Natural killer cell (primary cell): ENCODE results near the gene DCUN1D3. TPM values are rescaled to one million over a fixed set of nuclear protein-coding genes. Genes with fewer than 3 reads are reported as not detected.

Experiments used
- ATAC-seq, 3 donors: fragments of 150-1000 bp in 2 of 3; fragments of 200-7000 bp in 1 of 3; cut with Tn5 transposase; 1 replicate in 1 of 3; 2 replicates in 2 of 3; pipeline ENCODE4 v1.10.0; 2021; ENCODE audit warnings: mild to moderate bottlenecking in 2 of 3, moderate library complexity in 2 of 3
- DNase-seq, 2 donors: peaks; one replicate each; pipeline versions ENCODE4 v3.0.0 to v3.0.0-alpha.2; 2013 to 2021; ENCODE audit warnings: mixed read lengths in 1 of 2
- H3K27ac ChIP-seq: one replicate; pipeline ENCODE4 v1.5.1; 2013; ENCODE audit warnings: mild to moderate bottlenecking, low read length
- H3K27me3 ChIP-seq: one replicate; pipeline ENCODE4 v1.6.1; 2013; ENCODE audit warnings: low read length; ENCODE audit not compliant: control insufficient read depth, insufficient read depth
- H3K36me3 ChIP-seq: one replicate; pipeline ENCODE4 v1.6.1; 2013; ENCODE audit warnings: low read length; ENCODE audit not compliant: control insufficient read depth, insufficient read depth
- H3K4me1 ChIP-seq: one replicate; pipeline ENCODE4 v1.6.1; 2013; ENCODE audit warnings: low read length; ENCODE audit not compliant: control insufficient read depth, insufficient read depth
- H3K4me3 ChIP-seq: one replicate; pipeline ENCODE4 v1.5.1; 2013; ENCODE audit warnings: low read length
- H3K9me3 ChIP-seq: one replicate; pipeline ENCODE4 v1.6.1; 2013; ENCODE audit warnings: low read length; ENCODE audit not compliant: control insufficient read depth, insufficient read depth
- H3K27ac Mint-ChIP-seq, 2 donors: one replicate each; pipeline ENCODE4 v1.8.0; 2022; ENCODE audit warnings: mild to moderate bottlenecking in 2 of 2, mixed read lengths in 2 of 2, moderate library complexity in 1 of 2
- H3K27me3 Mint-ChIP-seq, 2 donors: one replicate each; pipeline ENCODE4 v1.8.0; 2022; ENCODE audit warnings: low read depth in 2 of 2, mixed read lengths in 2 of 2
- H3K36me3 Mint-ChIP-seq: one replicate; pipeline ENCODE4 v1.8.0; 2022; ENCODE audit warnings: mixed read lengths
- H3K4me1 Mint-ChIP-seq, 2 donors: one replicate each; pipeline ENCODE4 v1.8.0; 2022; ENCODE audit warnings: mixed read lengths in 2 of 2
- H3K4me3 Mint-ChIP-seq: one replicate; pipeline ENCODE4 v1.8.0; 2022; ENCODE audit warnings: mild to moderate bottlenecking, moderate library complexity, mixed read lengths
- H3K9me3 Mint-ChIP-seq, 2 donors: one replicate each; pipeline ENCODE4 v1.8.0; 2022; ENCODE audit warnings: mixed read lengths in 2 of 2
- CTCF ChIP-seq: fragments of 200-600 bp; IDR thresholded peaks from one replicate; pipeline ENCODE4 v1.8.0; 2022; ENCODE audit warnings: antibody characterized with exemption
- WGBS: methylation state at CpG from one replicate; pipeline ENCODE4 v1.1.7; 2013; ENCODE audit warnings: missing lambda C conversion rate; ENCODE audit not compliant: insufficient coverage; 5-methylcytosine and 5-hydroxymethylcytosine counted together
- intact Hi-C: fragments of 100-400 bp; cut with micrococcal nuclease; formaldehyde crosslinking; loops from one replicate; pipeline ENCODE4 v1.14.2; 2022
- total RNA-seq, 4 donors: library from RNA; stranded (reverse); fragments of 120-200 nt in 1 of 4; gene quantifications; one replicate each; pipeline versions ENCODE4 v1.2.3 to v1.2.4, GENCODE V29; 2013 to 2022

DCUN1D3 gene
- total RNA-seq, 3 donors from 2014 or later (not counting 1 experiment from before 2014, with no cell fraction given), result 5.3 to 9.3 (median 6.1) TPM

- no peaks in the 10 kb centered on the region for H3K9me3 ChIP-seq
- no peaks in the 10 kb centered on the region for H3K36me3 Mint-ChIP-seq
- no peaks in the 10 kb centered on the region for H3K4me1 ChIP-seq
- no peak overlapping the region for H3K27ac Mint-ChIP-seq
- peaks cover 13 to 20% of the 10 kb centered on the region in 2 donors for H3K4me1 Mint-ChIP-seq
- H3K9me3 Mint-ChIP-seq, result no peaks in the 10 kb centered on the region
- ATAC-seq, result no peak
- intact Hi-C loops, result no loop called here
- 93% methylated on average over 3 of the region's 4 CpGs for WGBS
- H3K4me3 ChIP-seq, result no peak overlapping the region
- peaks cover 4% of the 10 kb centered on the region for H3K36me3 ChIP-seq
- no peak overlapping the region for H3K27ac ChIP-seq
- DNase-seq, result no peak
- no peak for TF ChIP-seq CTCF
- H3K27me3 Mint-ChIP-seq, result no peaks in the 10 kb centered on the region
- no peaks in the 10 kb centered on the region for H3K27me3 ChIP-seq
- H3K4me3 Mint-ChIP-seq, result no peak overlapping the region
Observed at GRCh38 chr16:20889625-20890275, 10.4 kb downstream of the DCUN1D3 start.

GRCh38 chr16:20887207-20887606 is 13.0 kb downstream of the DCUN1D3 start:
- no peaks in the 10 kb centered on the region for H3K4me1 ChIP-seq
- ATAC-seq, result no peak
- WGBS, result 100% methylated on average over 1 of the region's 1 CpG
- no peak overlapping the region for H3K27ac Mint-ChIP-seq
- H3K9me3 ChIP-seq, result no peaks in the 10 kb centered on the region
- no peak overlapping the region for H3K27ac ChIP-seq
- no peaks in the 10 kb centered on the region for H3K27me3 ChIP-seq
- H3K36me3 Mint-ChIP-seq, result no peaks in the 10 kb centered on the region
- no peak overlapping the region for H3K4me3 ChIP-seq
- DNase-seq, result no peak
- H3K4me1 Mint-ChIP-seq, result peaks cover 18 to 19% of the 10 kb centered on the region in 2 donors
- H3K36me3 ChIP-seq, result no peaks in the 10 kb centered on the region
- intact Hi-C loops, result no loop called here
- no peak for TF ChIP-seq CTCF
- no peaks in the 10 kb centered on the region for H3K27me3 Mint-ChIP-seq
- H3K9me3 Mint-ChIP-seq, result no peaks in the 10 kb centered on the region
- no peak overlapping the region for H3K4me3 Mint-ChIP-seq

GRCh38 chr16:20886320-20886719 is 13.8 kb downstream of the DCUN1D3 start:
- TF ChIP-seq CTCF, result no peak
- H3K27me3 ChIP-seq, result no peaks in the 10 kb centered on the region
- H3K4me1 ChIP-seq, result no peaks in the 10 kb centered on the region
- Mint-ChIP-seq H3K27ac (no peak overlapping the region), H3K36me3 (no peaks in the 10 kb centered on the region), H3K9me3 (no peaks in the 10 kb centered on the region), H3K27me3 (no peaks in the 10 kb centered on the region), H3K4me3 (no peak overlapping the region), H3K4me1 (peaks cover 14% of the 10 kb centered on the region in 2 donors)
- no peaks in the 10 kb centered on the region for H3K36me3 ChIP-seq
- DNase-seq (no peak), ATAC-seq (no peak)
- H3K27ac ChIP-seq, result no peak overlapping the region
- 0% methylated on average over 1 of the region's 1 CpG for WGBS
- H3K4me3 ChIP-seq, result no peak overlapping the region
- intact Hi-C loops, result no loop called here
- no peaks in the 10 kb centered on the region for H3K9me3 ChIP-seq

GRCh38 chr16:20884240-20884556 is 16.0 kb downstream of the DCUN1D3 start:
- intact Hi-C loops, result no loop called here
- H3K4me3 Mint-ChIP-seq, result no peak overlapping the region
- TF ChIP-seq CTCF, result no peak
- no peaks in the 10 kb centered on the region for H3K27me3 ChIP-seq
- no peaks in the 10 kb centered on the region for H3K4me1 ChIP-seq
- H3K9me3 Mint-ChIP-seq, result no peaks in the 10 kb centered on the region
- no peaks in the 10 kb centered on the region for H3K36me3 Mint-ChIP-seq
- no peak overlapping the region for H3K27ac Mint-ChIP-seq
- H3K4me1 Mint-ChIP-seq, result peaks cover 14 to 20% of the 10 kb centered on the region in 2 donors
- DNase-seq (no peak), ATAC-seq (no peak)
- H3K4me3 ChIP-seq, result no peak overlapping the region
- H3K9me3 ChIP-seq, result no peaks in the 10 kb centered on the region
- WGBS, result no CpG with 5 or more reads among the region's 1 CpG
- H3K27ac ChIP-seq, result no peak overlapping the region
- H3K27me3 Mint-ChIP-seq, result no peaks in the 10 kb centered on the region
- H3K36me3 ChIP-seq, result no peaks in the 10 kb centered on the region
